ENCODE data around the gene POU2F1. TPM values are rescaled to one million over a fixed set of nuclear protein-coding genes. Genes with fewer than 3 reads are reported as not detected.
A peak's percentile ranks its signal among the peaks of the same experiment; 100 is the strongest.

The POU2F1 gene
- total and polyA plus RNA-seq, 2 experiments from 2014 or later, result 38.8 to 66.1 TPM

- H3K4me1 Mint-ChIP-seq, result peaks cover 81% of the 10 kb centered on the region
- H3K4me3 Mint-ChIP-seq, result peak overlapping the region; percentile 40; the same call in 2 of the 3 replicates
Measured at GRCh38 chr1:167425482-167425881, 204.8 kb downstream of the POU2F1 start.

More at GRCh38 chr1:167425482-167425881, 204.8 kb downstream of the POU2F1 start:
- H3K36me3 Mint-ChIP-seq (ENCODE audit: low read depth), result peaks cover under 1% of the 10 kb centered on the region; the same call in 2 of the 3 replicates
- ATAC-seq (peak; percentile 73), DNase-seq (ENCODE audit: low spot score) (peak; percentile 45)
- H3K9me3 Mint-ChIP-seq, result no peaks in the 10 kb centered on the region
- Histone ChIP-seq H3K4me3 (no peak overlapping the region), H3K4me1 (ENCODE audit: insufficient read depth) (peaks cover 60% of the 10 kb centered on the region), H3K79me2 (replicated peaks; ENCODE audit: insufficient read depth) (no peaks in the 10 kb centered on the region), H2AFZ (no peak overlapping the region), H3K4me2 (peak overlapping the region; percentile 62), H3K27me3 (ENCODE audit: insufficient read depth) (no peaks in the 10 kb centered on the region), H3K36me3 (ENCODE audit: insufficient read depth) (no peaks in the 10 kb centered on the region), H3K9me2 (ENCODE audit: insufficient read depth) (no peaks in the 10 kb centered on the region), H3F3A (replicated peaks; ENCODE audit: low read depth) (peaks cover 7% of the 10 kb centered on the region; the same call in 1 of the 2 replicates), H4K20me1 (replicated peaks; ENCODE audit: insufficient read depth) (no peaks in the 10 kb centered on the region; the same call in 1 of the 2 replicates), H3K27ac (ENCODE audit: low read depth) (no peak overlapping the region)
- peak overlapping the region; percentile 77 for H3K27ac Mint-ChIP-seq
- H3K27me3 Mint-ChIP-seq (ENCODE audit: insufficient read depth, low read depth, poor library complexity), result peaks cover 14% of the 10 kb centered on the region
- TF ChIP-seq ZNF114 (CRISPR knock-in tag; IDR thresholded peaks at IDR 0.05) (no peak), EZH2phosphoT487 (IDR thresholded peaks at IDR 0.05; ENCODE audit: unreplicated experiment) (no peak), NANOG (IDR thresholded peaks at IDR 0.05; ENCODE audit: borderline replicate concordance) (no peak), CTCF (conservative IDR thresholded peaks at IDR 0.05; ENCODE audit: low read depth in 2 of 2) (no peak), POLR2AphosphoS5 (IDR thresholded peaks at IDR 0.05; ENCODE audit: low read depth) (no peak), JUNB (IDR thresholded peaks at IDR 0.05; ENCODE audit: unreplicated experiment) (no peak), REST (IDR thresholded peaks at IDR 0.05; ENCODE audit: unreplicated experiment) (no peak), EZH2 (IDR thresholded peaks at IDR 0.05; ENCODE audit: low read depth, unreplicated experiment) (no peak), CREB1 (CRISPR knock-in tag; IDR thresholded peaks at IDR 0.05; ENCODE audit: low read depth) (no peak), STAT1 (IDR thresholded peaks at IDR 0.05; ENCODE audit: unreplicated experiment) (no peak)
- TF ChIP-seq, protein P1, sequence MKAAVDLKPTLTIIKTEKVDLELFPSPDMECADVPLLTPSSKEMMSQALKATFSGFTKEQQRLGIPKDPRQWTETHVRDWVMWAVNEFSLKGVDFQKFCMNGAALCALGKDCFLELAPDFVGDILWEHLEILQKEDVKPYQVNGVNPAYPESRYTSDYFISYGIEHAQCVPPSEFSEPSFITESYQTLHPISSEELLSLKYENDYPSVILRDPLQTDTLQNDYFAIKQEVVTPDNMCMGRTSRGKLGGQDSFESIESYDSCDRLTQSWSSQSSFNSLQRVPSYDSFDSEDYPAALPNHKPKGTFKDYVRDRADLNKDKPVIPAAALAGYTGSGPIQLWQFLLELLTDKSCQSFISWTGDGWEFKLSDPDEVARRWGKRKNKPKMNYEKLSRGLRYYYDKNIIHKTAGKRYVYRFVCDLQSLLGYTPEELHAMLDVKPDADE (IDR thresholded peaks at IDR 0.05), result no peak
